Measurements from ENCODE around the gene PRDM16. TPM values are rescaled to one million over a fixed set of nuclear protein-coding genes. Genes with fewer than 3 reads are reported as not detected.
A peak's percentile ranks its signal among the peaks of the same experiment; 100 is the strongest.

PRDM16 gene
- total and polyA plus RNA-seq, 2 of the 13 experiments (the other 11 are each of a cell fraction or from before 2014, with no cell fraction given): 0.15 to 0.81 TPM

- TF ChIP-seq MXD3 (CRISPR knock-in tag; IDR thresholded peaks at IDR 0.05) (no peak), SIN3B (IDR thresholded peaks at IDR 0.05; ENCODE audit: low read length) (no peak), ZNF780A (CRISPR knock-in tag; IDR thresholded peaks at IDR 0.05) (no peak), ZNF430 (CRISPR knock-in tag; IDR thresholded peaks at IDR 0.05) (peak; percentile 47; the same call in 1 of the 2 replicates), ZNF740 (CRISPR knock-in tag; IDR thresholded peaks at IDR 0.05) (no peak), ZNF251 (CRISPR knock-in tag; IDR thresholded peaks at IDR 0.05) (no peak), NFATC3 (CRISPR knock-in tag; IDR thresholded peaks at IDR 0.05) (no peak), ZBTB25 (CRISPR knock-in tag; IDR thresholded peaks at IDR 0.05) (no peak), RELA (CRISPR knock-in tag; IDR thresholded peaks at IDR 0.05) (no peak), NR3C1 (CRISPR knock-in tag; IDR thresholded peaks at IDR 0.05) (no peak), SP1 (IDR thresholded peaks at IDR 0.05) (no peak), SP1 (CRISPR knock-in tag; IDR thresholded peaks at IDR 0.05) (no peak), ZNF552 (CRISPR knock-in tag; IDR thresholded peaks at IDR 0.05; ENCODE audit: borderline replicate concordance) (no peak), TCF7L2 (IDR thresholded peaks at IDR 0.05; ENCODE audit: low read depth, low read length) (no peak), ZNF431 (CRISPR knock-in tag; IDR thresholded peaks at IDR 0.05; ENCODE audit: borderline replicate concordance, low read depth) (no peak), KDM3A (CRISPR knock-in tag; IDR thresholded peaks at IDR 0.05; ENCODE audit: low read depth) (no peak), SNAPC4 (CRISPR knock-in tag; IDR thresholded peaks at IDR 0.05) (no peak), THAP11 (CRISPR knock-in tag; IDR thresholded peaks at IDR 0.05) (0 out of 2 replicates have a peak, but pooled peaks have one; percentile 25), USF2 (IDR thresholded peaks at IDR 0.05; ENCODE audit: low read depth, low read length) (no peak), USF2 (CRISPR knock-in tag; IDR thresholded peaks at IDR 0.05; ENCODE audit: borderline replicate concordance) (no peak), ZKSCAN8 (CRISPR knock-in tag; IDR thresholded peaks at IDR 0.05; ENCODE audit: borderline replicate concordance) (no peak), NR1H2 (CRISPR knock-in tag; IDR thresholded peaks at IDR 0.05; ENCODE audit: borderline replicate concordance, low read depth) (peak; percentile 92; the same call in 1 of the 2 replicates), CCDC6 (CRISPR knock-in tag; IDR thresholded peaks at IDR 0.05) (no peak)
Observed at GRCh38 chr1:3197781-3198316, 128.8 kb downstream of the PRDM16 start (continued).
